Stomach (tissue), 4 donors: ENCODE data around the gene IKZF1.
"Not testable (repeated sequence)": the region's sequence is repeated elsewhere in the genome, so short reads cannot be mapped to it uniquely, and the experiment has no call there.

Experiments used
- POLR2A ChIP-seq, 4 donors: fragments of 450-650 bp; IDR thresholded peaks; one replicate each; pipeline ENCODE4 v1.6.1; 2016; ENCODE audit warnings: antibody characterized with exemption in 4 of 4, control low read depth in 2 of 4, mild to moderate bottlenecking in 1 of 4, moderate library complexity in 1 of 4
- POLR2AphosphoS5 ChIP-seq, 3 donors: sonication (generic); formaldehyde crosslinking; IDR thresholded peaks; one replicate each; pipeline ENCODE4 v1.6.1; 2016; ENCODE audit warnings: antibody characterized with exemption in 3 of 3
- TF ChIP-seq, protein P1 (sequence below), 7 experiments: fragments of 450-650 bp in 4 of 7; fragments of 200-600 bp in 3 of 7; sonication (generic) in 3 of 7; IDR thresholded peaks; one replicate each; pipeline ENCODE4 v1.5.1; 2016 to 2019; ENCODE audit warnings: antibody characterized with exemption in 7 of 7, control low read depth in 2 of 7, mild to moderate bottlenecking in 1 of 7

DNA sequence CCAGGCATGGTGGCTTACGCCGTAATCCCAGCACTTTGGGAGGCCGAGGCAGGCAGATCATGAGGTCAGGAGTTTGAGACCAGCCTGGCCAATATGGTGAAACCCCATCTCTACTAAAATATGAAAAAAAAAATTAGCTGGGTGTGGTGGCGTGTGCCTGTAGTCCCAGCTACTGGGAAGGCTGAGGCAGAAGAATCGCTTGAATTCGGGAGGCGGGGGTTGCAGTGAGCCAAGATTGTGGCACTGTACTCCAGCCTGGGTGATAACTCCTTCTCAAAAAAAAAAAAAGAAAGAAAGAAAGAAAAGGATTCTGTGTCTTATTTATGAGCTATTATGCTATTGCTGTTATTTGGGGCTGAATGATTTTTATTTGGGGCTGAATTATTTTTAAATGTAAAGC is 35.0 kb downstream of the IKZF1 start:
- not testable (repeated sequence) for TF ChIP-seq POLR2A, POLR2AphosphoS5 (IDR thresholded peaks at IDR 0.05)
- TF ChIP-seq, protein P1, sequence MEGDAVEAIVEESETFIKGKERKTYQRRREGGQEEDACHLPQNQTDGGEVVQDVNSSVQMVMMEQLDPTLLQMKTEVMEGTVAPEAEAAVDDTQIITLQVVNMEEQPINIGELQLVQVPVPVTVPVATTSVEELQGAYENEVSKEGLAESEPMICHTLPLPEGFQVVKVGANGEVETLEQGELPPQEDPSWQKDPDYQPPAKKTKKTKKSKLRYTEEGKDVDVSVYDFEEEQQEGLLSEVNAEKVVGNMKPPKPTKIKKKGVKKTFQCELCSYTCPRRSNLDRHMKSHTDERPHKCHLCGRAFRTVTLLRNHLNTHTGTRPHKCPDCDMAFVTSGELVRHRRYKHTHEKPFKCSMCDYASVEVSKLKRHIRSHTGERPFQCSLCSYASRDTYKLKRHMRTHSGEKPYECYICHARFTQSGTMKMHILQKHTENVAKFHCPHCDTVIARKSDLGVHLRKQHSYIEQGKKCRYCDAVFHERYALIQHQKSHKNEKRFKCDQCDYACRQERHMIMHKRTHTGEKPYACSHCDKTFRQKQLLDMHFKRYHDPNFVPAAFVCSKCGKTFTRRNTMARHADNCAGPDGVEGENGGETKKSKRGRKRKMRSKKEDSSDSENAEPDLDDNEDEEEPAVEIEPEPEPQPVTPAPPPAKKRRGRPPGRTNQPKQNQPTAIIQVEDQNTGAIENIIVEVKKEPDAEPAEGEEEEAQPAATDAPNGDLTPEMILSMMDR (IDR thresholded peaks at IDR 0.05) = not testable (repeated sequence)
